Endodermal cell (in vitro differentiated cells): Measurements from ENCODE around the gene COMMD9. TPM values are rescaled to one million over a fixed set of nuclear protein-coding genes. Genes with fewer than 3 reads are reported as not detected.

ENCODE experiments used
- DNase-seq: peaks from one replicate; pipeline ENCODE4 v3.0.0-alpha.2; 2017
- H3K27ac ChIP-seq: 2 replicates; pipeline ENCODE4 v1.5.1; 2013; ENCODE audit warnings: mild to moderate bottlenecking, low read depth, low read length, moderate library complexity
- H3K27me3 ChIP-seq: 2 replicates; pipeline ENCODE4 v1.6.1; 2013; ENCODE audit warnings: mild to moderate bottlenecking, low read length, moderate library complexity; ENCODE audit not compliant: insufficient read depth, control insufficient read depth, poor library complexity, severe bottlenecking
- H3K36me3 ChIP-seq: 2 replicates; pipeline ENCODE4 v1.7.0; 2013; ENCODE audit warnings: mild to moderate bottlenecking, low read length, moderate library complexity; ENCODE audit not compliant: control insufficient read depth, insufficient read depth
- H3K4me1 ChIP-seq: one replicate; pipeline ENCODE4 v1.7.0; 2013; ENCODE audit warnings: low read length; ENCODE audit not compliant: control insufficient read depth, insufficient read depth
- H3K4me3 ChIP-seq: 2 replicates; pipeline ENCODE4 v1.5.1; 2013; ENCODE audit warnings: mild to moderate bottlenecking, low read length, moderate library complexity
- H3K9ac ChIP-seq: 2 replicates; pipeline ENCODE4 v1.6.1; 2013; ENCODE audit warnings: mild to moderate bottlenecking, low read length, moderate library complexity; ENCODE audit not compliant: poor library complexity, severe bottlenecking; ENCODE audit errors: extremely low read depth
- H3K9me3 ChIP-seq: 2 replicates; pipeline ENCODE4 v1.6.1; 2013; ENCODE audit warnings: mild to moderate bottlenecking, low read length, moderate library complexity; ENCODE audit not compliant: control insufficient read depth
- H3K27ac Mint-ChIP-seq: 2 replicates; pipeline ENCODE4 v1.8.0; 2020; ENCODE audit warnings: mixed read lengths
- H3K27me3 Mint-ChIP-seq: 2 replicates; pipeline ENCODE4 v1.8.0; 2021; ENCODE audit warnings: mild to moderate bottlenecking, mixed read lengths; ENCODE audit not compliant: insufficient read depth
- H3K36me3 Mint-ChIP-seq: 2 replicates; pipeline ENCODE4 v1.8.0; 2020; ENCODE audit warnings: low read depth, mixed read lengths
- H3K4me1 Mint-ChIP-seq: 2 replicates; pipeline ENCODE4 v1.8.0; 2020; ENCODE audit warnings: mixed read lengths
- H3K4me3 Mint-ChIP-seq: 2 replicates; pipeline ENCODE4 v1.8.0; 2020; ENCODE audit warnings: mild to moderate bottlenecking, moderate library complexity, mixed read lengths
- H3K9me3 Mint-ChIP-seq: 2 replicates; pipeline ENCODE4 v1.8.0; 2020; ENCODE audit warnings: mild to moderate bottlenecking, mixed read lengths
- WGBS, 2 experiments: methylation state at CpG; one replicate each; pipeline versions ENCODE4 v1.1.5 to v1.1.7; 2013; ENCODE audit warnings: missing lambda C conversion rate in 2 of 2, mixed read lengths in 1 of 2; ENCODE audit not compliant: insufficient coverage in 1 of 2, insufficient read length in 1 of 2; 5-methylcytosine and 5-hydroxymethylcytosine counted together
- total RNA-seq, 2 donors: library from RNA; stranded (reverse); fragmentation: NEBNext Ultra II Directional in 1 of 2; extraction: Animal tissue kit (Norgen Biotek cat#: 25700) in 1 of 2; gene quantifications; 2 replicates in 1 of 2; 3 replicates in 1 of 2; pipeline ENCODE4 v1.2.1, GENCODE V29; 2021
- TF ChIP-seq, protein P1 (sequence below): fragments of 200-600 bp; sonication (generic); conservative IDR thresholded peaks from 2 replicates; pipeline ENCODE4 v1.5.0; 2021; ENCODE audit warnings: antibody characterized with exemption, mild to moderate bottlenecking

Gene COMMD9
- total RNA-seq, 2 donors from 2014 or later = 32.3 to 53.5 TPM

DNA sequence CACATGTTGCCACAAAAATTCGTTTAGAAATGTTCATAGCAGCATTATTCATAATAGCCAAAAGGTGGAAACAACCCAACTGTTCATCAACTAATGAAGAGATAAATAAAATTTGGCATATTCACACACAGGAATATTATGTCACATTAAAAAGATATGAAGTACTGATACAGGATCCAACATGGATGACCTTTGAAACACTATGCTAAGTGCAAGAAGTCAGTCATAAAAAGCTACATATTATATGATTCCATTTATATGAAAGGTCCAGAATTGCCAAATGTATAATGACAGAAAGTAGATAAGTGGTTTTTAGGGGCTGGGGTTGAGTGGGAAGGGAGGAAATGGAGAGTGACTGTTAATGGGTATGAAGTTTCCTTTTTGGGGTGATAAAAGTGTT lies 15.8 kb upstream of the COMMD9 start:
- Mint-ChIP-seq H3K36me3 (no peaks in the 10 kb centered on the region), H3K4me1 (no peaks in the 10 kb centered on the region), H3K4me3 (no peak overlapping the region), H3K27ac (no peak overlapping the region), H3K27me3 (peaks cover 31% of the 10 kb centered on the region), H3K9me3 (peaks cover 2% of the 10 kb centered on the region)
- Histone ChIP-seq H3K9ac (no peak overlapping the region), H3K27me3 (peaks cover 13% of the 10 kb centered on the region), H3K4me1 (no peaks in the 10 kb centered on the region), H3K4me3 (no peak overlapping the region), H3K9me3 (no peaks in the 10 kb centered on the region), H3K36me3 (no peaks in the 10 kb centered on the region), H3K27ac (no peak overlapping the region)
- WGBS, 2 experiments = 38% methylated on average over 1 of the region's 1 CpG; no CpG with 5 or more reads in 1 of the 2 experiments
- TF ChIP-seq, protein P1, sequence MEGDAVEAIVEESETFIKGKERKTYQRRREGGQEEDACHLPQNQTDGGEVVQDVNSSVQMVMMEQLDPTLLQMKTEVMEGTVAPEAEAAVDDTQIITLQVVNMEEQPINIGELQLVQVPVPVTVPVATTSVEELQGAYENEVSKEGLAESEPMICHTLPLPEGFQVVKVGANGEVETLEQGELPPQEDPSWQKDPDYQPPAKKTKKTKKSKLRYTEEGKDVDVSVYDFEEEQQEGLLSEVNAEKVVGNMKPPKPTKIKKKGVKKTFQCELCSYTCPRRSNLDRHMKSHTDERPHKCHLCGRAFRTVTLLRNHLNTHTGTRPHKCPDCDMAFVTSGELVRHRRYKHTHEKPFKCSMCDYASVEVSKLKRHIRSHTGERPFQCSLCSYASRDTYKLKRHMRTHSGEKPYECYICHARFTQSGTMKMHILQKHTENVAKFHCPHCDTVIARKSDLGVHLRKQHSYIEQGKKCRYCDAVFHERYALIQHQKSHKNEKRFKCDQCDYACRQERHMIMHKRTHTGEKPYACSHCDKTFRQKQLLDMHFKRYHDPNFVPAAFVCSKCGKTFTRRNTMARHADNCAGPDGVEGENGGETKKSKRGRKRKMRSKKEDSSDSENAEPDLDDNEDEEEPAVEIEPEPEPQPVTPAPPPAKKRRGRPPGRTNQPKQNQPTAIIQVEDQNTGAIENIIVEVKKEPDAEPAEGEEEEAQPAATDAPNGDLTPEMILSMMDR = no peak
- no peak for DNase-seq

DNA sequence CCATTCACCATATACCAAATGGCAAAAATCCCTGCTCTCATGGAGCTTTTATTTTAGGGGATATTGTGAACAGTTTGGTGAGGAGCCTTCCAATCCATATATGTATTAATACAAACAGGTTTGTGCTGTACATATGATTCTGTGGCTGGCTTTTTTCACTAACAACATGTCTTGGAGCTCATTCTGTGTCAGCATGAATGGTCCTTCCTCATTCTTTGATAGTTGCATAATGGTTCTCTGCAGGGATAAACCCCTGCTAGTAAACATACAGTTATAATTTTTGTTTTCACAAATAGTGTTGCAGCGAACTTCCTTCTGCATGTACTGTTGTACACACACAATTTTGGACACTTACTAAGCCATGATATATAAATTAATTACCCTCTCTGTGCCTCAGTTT lies 15.1 kb upstream of the COMMD9 start:
- no peak overlapping the region for H3K27ac Mint-ChIP-seq
- no peaks in the 10 kb centered on the region for H3K4me1 ChIP-seq
- TF ChIP-seq, protein P1 = no peak

DNA sequence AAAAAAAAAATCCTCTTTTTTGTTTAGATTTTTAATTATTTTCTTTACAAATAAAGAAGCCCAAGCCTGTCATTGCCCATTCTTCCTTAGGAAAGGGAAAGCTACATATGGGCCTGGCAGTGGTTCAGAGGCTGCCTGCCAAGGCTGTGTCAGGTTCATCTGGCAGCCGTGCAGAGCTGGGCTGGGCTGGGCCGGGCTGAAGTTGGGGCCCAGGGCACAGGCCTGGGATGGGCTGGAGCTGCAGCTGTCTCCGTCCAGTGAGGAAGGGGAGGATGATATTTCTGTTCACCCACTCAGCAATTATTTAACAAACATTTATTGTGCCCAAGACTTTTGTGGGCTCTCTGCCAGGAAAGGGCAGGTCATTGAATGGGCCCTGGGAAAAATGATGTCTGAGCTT lies 11.4 kb upstream of the COMMD9 start:
- Mint-ChIP-seq H3K9me3 (peaks cover 6% of the 10 kb centered on the region), H3K4me1 (no peaks in the 10 kb centered on the region), H3K4me3 (no peak overlapping the region), H3K27ac (no peak overlapping the region), H3K27me3 (peaks cover 21% of the 10 kb centered on the region), H3K36me3 (no peaks in the 10 kb centered on the region)
- no peaks in the 10 kb centered on the region for H3K9me3 ChIP-seq
- 92 to 100% methylated on average over 1 to 2 of the region's 3 CpGs for WGBS, 2 experiments
- H3K27me3 ChIP-seq = no peaks in the 10 kb centered on the region
- no peaks in the 10 kb centered on the region for H3K36me3 ChIP-seq
- TF ChIP-seq, protein P1 = no peak
- H3K9ac ChIP-seq = no peak overlapping the region
- H3K4me3 ChIP-seq = no peak overlapping the region
- DNase-seq = no peak
- no peaks in the 10 kb centered on the region for H3K4me1 ChIP-seq
- H3K27ac ChIP-seq = no peak overlapping the region

More for the DNA sequence above, 15.1 kb upstream of the COMMD9 start:
- Histone ChIP-seq H3K9ac (no peak overlapping the region), H3K27me3 (peaks cover 13% of the 10 kb centered on the region), H3K27ac (no peak overlapping the region), H3K9me3 (no peaks in the 10 kb centered on the region), H3K4me3 (no peak overlapping the region), H3K36me3 (no peaks in the 10 kb centered on the region)
- no peak for DNase-seq
- H3K4me1 Mint-ChIP-seq = no peaks in the 10 kb centered on the region
- 58 to 80% methylated on average over 1 of the region's 1 CpG for WGBS, 2 experiments
- no peaks in the 10 kb centered on the region for H3K36me3 Mint-ChIP-seq
- peaks cover 30% of the 10 kb centered on the region for H3K27me3 Mint-ChIP-seq
- H3K4me3 Mint-ChIP-seq = no peak overlapping the region
- H3K9me3 Mint-ChIP-seq = peaks cover 2% of the 10 kb centered on the region
